Stomach smooth muscle (tissue), 2 donors: Measurements from ENCODE around the gene GNG13.

ENCODE experiments used
- H3K27ac ChIP-seq: one replicate; pipeline ENCODE4 v1.7.0; 2013; ENCODE audit warnings: mild to moderate bottlenecking, low read length, inconsistent platforms
- H3K27me3 ChIP-seq, 2 donors: one replicate each; pipeline ENCODE4 v1.7.0; 2013; ENCODE audit warnings: low read length in 2 of 2; ENCODE audit not compliant: insufficient read depth in 2 of 2, control insufficient read depth in 1 of 2
- H3K36me3 ChIP-seq, 2 donors: one replicate each; pipeline ENCODE4 v1.7.0; 2013; ENCODE audit warnings: low read length in 2 of 2; ENCODE audit not compliant: control insufficient read depth in 2 of 2, insufficient read depth in 2 of 2
- H3K4me1 ChIP-seq: one replicate; pipeline ENCODE4 v1.7.0; 2013; ENCODE audit warnings: low read length; ENCODE audit not compliant: control insufficient read depth, insufficient read depth
- H3K4me3 ChIP-seq, 2 donors: one replicate each; pipeline ENCODE4 v1.7.0; 2013; ENCODE audit warnings: low read length in 2 of 2
- H3K9ac ChIP-seq, 2 donors: one replicate each; pipeline ENCODE4 v1.7.0; 2013; ENCODE audit warnings: low read length in 2 of 2, mild to moderate bottlenecking in 1 of 2
- H3K9me3 ChIP-seq, 2 donors: one replicate each; pipeline ENCODE4 v1.7.0; 2013; ENCODE audit warnings: low read length in 2 of 2; ENCODE audit not compliant: control insufficient read depth in 2 of 2
- donor health status: healthy.
- donor health status: Pancreatic carcinoma.

GNG13 gene

DNA sequence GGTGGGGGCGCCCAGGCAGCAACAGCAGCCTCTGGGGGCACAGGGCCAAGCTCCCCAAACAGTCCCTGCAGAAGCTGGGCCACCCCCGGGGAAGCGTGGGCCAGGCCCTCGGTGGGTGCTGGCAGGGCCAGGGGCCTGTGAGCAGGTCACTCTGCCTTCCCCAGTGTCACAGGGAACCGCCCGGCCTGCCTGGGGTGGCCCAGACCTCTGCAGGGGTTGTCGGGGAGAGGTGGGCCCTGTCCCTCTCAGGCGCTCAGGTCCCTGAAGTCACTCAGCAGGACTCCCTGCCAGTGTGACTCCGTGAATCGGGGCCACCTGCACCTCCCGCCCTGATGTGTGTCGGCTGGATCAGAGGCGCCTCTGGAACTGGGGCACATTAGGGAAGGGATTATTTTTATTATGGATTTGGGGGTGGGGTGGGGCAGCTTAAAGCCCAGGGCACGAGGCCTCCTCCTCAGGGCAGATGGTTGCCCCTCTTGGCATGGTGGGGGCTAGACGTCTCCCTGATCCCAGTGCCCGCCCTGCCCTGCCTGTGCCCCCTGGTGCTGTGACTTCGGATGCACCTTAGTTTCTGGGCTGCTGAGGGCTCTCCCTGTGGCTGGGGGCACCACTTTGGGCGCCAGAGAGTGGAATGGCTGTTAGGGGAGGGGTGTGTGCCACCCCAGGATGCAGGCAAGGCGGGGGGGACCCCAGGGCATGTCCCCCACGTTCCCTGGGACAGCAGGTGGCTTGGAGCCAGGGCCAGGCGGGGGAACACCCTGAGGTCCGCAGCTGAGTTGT lies 1.2 kb upstream of the GNG13 start:
- peaks cover 21 to 31% of the 10 kb centered on the region in 2 donors for H3K27me3 ChIP-seq
- no peak overlapping the region for H3K4me3 ChIP-seq
- H3K9ac ChIP-seq = no peak overlapping the region
- no peaks in the 10 kb centered on the region for H3K9me3 ChIP-seq
- H3K4me1 ChIP-seq = no peaks in the 10 kb centered on the region
- no peaks in the 10 kb centered on the region for H3K36me3 ChIP-seq
- no peak overlapping the region for H3K27ac ChIP-seq

DNA sequence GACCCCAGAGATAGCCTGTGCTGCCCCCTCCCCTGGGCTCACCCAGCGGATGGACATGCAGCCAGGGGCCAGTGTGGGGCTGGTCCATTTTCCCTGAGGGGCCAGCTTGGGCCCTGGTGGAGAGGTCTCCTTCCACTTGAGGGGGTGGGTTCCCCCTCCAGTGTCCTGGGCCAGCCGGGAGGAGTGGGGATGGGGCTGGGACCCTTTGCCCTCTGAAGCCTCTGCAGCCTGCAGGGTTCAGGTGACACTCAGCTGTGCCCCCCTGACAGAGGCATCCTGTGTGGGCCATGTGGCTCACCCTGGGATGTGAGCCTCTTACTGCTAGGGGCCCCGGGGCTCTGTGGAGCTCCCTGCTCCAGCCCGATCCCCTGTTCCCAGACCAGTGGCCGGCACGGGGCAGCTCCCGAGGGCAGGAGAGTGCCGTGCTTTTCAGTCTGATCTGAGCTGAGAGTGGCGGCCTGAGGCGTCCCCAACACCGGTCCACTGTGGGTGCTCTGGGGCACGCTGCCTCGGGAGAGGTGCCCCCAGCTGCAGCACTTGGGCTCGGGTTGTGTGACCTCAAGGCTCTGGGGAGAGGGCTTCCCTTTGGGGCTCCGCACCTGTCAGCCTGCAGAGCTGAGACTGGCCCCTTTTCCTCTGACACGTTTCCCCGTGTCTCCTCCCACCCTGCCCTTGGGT lies 439 bp upstream of the GNG13 start:
- Histone ChIP-seq H3K9ac (no peak overlapping the region), H3K27me3 (peaks cover 22 to 34% of the 10 kb centered on the region in 2 donors), H3K36me3 (no peaks in the 10 kb centered on the region), H3K4me1 (no peaks in the 10 kb centered on the region), H3K27ac (no peak overlapping the region), H3K9me3 (no peaks in the 10 kb centered on the region), H3K4me3 (no peak overlapping the region)

DNA sequence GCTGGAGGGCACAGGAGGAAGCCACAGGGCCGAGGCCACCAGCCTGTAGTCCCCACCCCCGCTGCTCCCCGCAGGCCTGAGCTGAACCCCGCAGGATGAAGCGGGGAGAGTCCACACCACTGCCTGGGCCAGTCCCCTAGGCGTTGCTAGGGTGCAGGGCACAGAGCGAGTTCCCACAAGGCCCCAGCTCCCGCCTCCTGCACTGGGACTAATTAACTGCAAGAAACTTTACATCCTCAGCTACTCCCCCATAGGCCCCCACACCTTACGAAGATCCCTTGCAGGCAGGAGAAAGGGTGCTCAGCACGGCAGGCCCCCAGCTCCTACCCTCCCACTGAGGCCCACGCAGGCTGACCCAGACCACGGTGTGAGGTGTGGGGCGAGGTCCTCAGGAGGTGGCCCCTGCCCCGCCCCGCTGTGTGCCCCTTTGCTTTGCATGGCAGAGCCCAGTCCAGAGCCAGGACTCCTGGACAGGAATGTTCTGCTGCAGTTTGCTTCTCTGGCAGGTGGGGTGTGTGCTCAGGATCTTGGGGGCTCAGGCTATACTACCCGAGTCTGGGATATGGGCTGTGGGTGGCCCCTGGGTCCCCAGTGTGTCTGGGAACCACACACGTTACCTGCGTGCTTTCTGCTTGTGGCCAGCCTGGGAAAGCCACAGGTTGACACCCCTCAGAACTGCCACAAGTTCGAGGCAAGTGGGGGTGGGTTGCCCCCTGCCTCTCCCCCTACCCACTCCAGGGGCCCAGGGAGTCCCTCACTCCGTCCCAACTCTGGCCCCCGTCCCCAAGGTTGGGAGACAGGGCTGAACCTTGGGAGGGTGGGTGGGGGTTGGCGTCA lies 1.2 kb downstream of the GNG13 start:
- H3K27ac ChIP-seq = no peak overlapping the region
- H3K4me1 ChIP-seq = no peaks in the 10 kb centered on the region
- peaks cover 22 to 34% of the 10 kb centered on the region in 2 donors for H3K27me3 ChIP-seq
- no peaks in the 10 kb centered on the region for H3K36me3 ChIP-seq
- no peak overlapping the region for H3K4me3 ChIP-seq
- no peak overlapping the region for H3K9ac ChIP-seq
- H3K9me3 ChIP-seq = no peaks in the 10 kb centered on the region

DNA sequence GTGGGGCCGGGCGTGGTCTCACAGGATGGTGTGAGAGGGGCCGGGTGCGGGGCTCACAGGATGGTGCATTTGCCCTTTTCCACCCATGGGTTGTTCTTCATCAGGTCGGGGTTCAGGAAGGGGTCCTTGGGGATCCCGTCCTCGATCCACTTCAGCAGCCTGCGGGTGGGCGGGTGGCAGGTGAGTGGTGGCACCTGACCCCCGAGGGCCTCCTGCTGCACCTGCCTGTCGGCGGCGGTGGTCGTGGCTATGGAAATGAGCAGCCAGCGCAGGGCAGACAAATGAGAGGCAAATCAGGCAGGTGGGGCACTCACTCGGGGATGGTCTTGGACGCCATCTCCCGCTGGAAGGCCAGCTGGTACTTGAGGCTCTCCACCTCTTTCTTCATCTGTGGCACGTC lies 1.9 kb downstream of the GNG13 start:
- Histone ChIP-seq H3K27me3 (peaks cover 22 to 34% of the 10 kb centered on the region in 2 donors), H3K4me1 (no peaks in the 10 kb centered on the region), H3K4me3 (no peak overlapping the region), H3K36me3 (no peaks in the 10 kb centered on the region), H3K9me3 (no peaks in the 10 kb centered on the region), H3K27ac (no peak overlapping the region), H3K9ac (no peak overlapping the region)

DNA sequence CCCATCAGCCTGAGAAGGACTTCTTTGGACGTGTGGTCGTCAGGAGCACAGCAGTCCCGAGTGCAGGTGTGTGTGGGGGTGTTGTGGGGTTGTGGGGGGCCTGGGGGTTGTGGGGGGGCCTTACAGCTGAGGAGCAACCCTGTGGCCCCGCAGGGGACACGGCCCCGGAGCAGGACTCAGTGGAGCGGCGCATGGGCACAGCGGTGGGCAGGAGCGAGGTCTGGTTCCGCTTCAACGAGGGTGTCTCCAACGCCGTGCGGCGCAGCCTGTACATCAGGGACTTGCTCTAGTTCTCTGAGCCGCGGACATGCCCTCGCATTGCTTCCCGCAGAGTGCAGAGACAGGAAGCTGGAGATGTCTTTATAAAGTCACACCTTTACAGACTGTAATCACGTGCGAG lies 2.8 kb downstream of the GNG13 start:
- Histone ChIP-seq H3K27ac (no peak overlapping the region), H3K9me3 (no peaks in the 10 kb centered on the region), H3K36me3 (no peaks in the 10 kb centered on the region), H3K9ac (no peak overlapping the region), H3K4me3 (no peak overlapping the region), H3K27me3 (peaks cover 20 to 33% of the 10 kb centered on the region in 2 donors), H3K4me1 (no peaks in the 10 kb centered on the region)

DNA sequence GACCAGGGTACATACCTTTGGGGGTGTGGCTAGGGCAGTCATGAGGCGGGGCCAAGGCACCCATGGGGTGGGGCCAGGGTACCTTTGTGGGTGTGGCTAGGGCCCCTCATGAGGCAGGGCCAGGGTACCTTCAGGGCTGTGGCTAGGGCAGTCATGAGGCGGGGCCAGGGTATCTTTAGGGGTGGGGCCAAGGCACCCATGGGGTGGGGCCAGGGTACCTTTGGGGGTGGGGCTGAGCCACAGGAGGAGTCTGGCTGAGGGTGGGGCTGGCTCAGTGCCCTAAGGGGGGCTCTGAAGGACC lies 3.5 kb downstream of the GNG13 start:
- H3K4me3 ChIP-seq = no peak overlapping the region
- H3K27ac ChIP-seq = no peak overlapping the region
- H3K9me3 ChIP-seq = no peaks in the 10 kb centered on the region
- peaks cover 17 to 28% of the 10 kb centered on the region in 2 donors for H3K27me3 ChIP-seq
- H3K9ac ChIP-seq = no peak overlapping the region
- H3K4me1 ChIP-seq = no peaks in the 10 kb centered on the region
- H3K36me3 ChIP-seq = no peaks in the 10 kb centered on the region

DNA sequence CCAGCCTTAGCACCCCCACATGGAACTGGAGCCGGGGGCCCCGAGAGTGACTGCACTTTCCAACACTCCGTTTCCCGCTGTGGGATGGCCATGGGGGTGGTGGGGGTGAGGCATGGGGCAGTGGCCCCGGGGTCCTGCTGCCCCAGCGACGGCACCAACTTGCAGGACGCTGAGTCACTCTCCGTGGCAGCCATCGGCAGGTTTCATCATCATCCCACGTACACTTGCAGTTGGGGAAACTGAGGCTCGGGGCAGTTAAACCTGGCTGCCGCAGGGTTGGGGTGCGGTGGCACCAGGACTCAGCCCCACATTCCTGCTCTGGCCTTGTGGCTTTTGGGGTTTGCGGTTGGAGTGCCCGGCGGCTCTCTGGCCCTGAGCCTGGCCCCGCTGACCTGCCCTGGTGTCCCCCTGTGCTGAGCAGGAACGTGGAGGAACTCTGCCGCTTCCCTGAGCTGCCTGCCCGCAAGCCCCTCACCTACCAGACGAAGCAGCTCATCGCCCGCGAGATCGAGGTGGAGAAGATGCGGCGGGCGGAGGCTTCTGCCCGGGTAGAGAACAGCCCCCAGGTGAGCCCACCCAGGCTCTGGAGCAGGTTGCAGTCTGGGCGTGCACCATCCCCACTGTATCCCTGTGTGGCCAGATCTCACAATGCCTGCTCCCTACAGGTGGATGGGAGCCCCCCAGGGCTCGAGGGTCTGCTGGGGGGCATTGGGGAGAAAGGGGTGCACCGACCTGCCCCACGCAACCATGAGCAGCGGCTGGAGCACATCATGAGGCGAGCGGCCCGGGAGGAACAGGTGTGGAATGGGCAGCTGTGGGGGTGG lies 4.0 kb downstream of the GNG13 start:
- Histone ChIP-seq H3K4me1 (no peaks in the 10 kb centered on the region), H3K27me3 (peaks cover 17 to 25% of the 10 kb centered on the region in 2 donors), H3K4me3 (no peak overlapping the region), H3K9ac (no peak overlapping the region), H3K27ac (no peak overlapping the region), H3K9me3 (no peaks in the 10 kb centered on the region), H3K36me3 (no peaks in the 10 kb centered on the region)

DNA sequence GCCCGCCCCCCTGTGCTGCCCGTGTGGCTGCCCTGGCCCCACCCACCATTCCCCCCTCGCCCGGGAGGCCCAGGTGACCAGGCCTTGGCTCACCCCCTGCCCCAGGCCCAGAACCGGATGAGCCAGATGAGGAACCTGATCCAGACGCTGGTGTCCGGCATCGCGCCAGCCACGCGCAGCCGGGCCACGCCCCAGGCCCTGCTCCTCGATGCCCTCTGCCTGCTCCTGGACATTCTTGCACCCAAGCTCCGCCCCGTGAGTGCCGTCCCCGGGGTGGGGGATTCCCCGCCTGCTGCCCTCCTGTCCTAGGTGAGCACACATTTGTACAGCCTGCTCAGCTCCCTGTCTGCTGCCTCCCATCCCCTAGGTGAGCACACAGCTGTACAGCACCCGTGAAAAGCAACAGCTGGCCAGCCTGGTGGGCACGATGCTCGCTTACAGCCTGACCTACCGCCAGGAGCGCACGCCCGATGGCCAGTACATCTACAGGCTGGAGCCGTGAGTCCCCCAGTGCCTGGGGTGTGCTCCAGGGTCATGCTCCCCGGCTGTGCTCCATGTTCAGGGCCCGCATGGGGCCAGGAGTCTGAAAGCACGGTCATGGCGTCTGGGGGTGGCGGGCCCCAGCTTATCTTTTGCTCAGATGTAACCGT lies 4.8 kb downstream of the GNG13 start:
- Histone ChIP-seq H3K4me1 (no peaks in the 10 kb centered on the region), H3K36me3 (peaks cover 0 to 2% of the 10 kb centered on the region in 2 donors), H3K27ac (no peak overlapping the region), H3K9me3 (no peaks in the 10 kb centered on the region), H3K9ac (no peak overlapping the region), H3K4me3 (no peak overlapping the region), H3K27me3 (peaks cover 15 to 17% of the 10 kb centered on the region in 2 donors)

DNA sequence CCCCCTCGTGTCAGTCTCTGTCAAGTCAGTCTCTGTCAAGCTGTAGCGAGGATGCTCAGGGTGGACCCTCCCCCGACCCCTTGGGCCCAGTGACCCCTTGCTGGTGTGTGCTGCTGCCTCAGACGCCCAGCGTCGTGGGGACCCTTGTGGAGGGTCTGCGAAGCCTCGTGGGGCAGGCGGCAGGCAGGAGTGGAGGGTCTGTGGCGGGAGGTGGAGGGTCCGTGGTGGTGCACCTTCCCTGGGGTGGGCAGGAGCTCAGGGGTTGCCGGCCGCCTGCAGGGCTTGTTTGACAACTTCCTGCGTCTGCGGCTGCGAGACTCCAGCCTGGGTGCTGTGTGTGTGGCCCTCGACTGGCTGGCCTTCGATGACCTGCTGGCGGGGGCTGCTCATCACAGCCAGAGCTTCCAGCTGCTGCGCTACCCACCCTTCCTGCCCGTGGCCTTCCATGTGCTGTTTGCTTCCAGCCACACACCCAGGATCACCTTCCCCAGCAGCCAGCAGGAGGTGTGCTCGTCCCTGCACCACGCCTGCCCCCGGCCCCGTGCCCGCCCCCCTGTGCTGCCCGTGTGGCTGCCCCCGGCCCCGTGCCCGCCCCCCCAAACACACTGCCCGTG lies 5.6 kb downstream of the GNG13 start:
- peaks cover 10 to 13% of the 10 kb centered on the region in 2 donors for H3K27me3 ChIP-seq
- H3K9me3 ChIP-seq = no peaks in the 10 kb centered on the region
- no peak overlapping the region for H3K9ac ChIP-seq
- H3K36me3 ChIP-seq = peaks cover 0 to 2% of the 10 kb centered on the region in 2 donors
- no peak overlapping the region for H3K4me3 ChIP-seq
- no peaks in the 10 kb centered on the region for H3K4me1 ChIP-seq
- H3K27ac ChIP-seq = no peak overlapping the region
